ENCODE data around the gene EIF3B. TPM values are rescaled to one million over a fixed set of nuclear protein-coding genes. Genes with fewer than 3 reads are reported as not detected.
"Not testable (repeated sequence)": the region's sequence is repeated elsewhere in the genome, so short reads cannot be mapped to it uniquely, and the experiment has no call there.

EIF3B gene
- total RNA-seq, 2 donors from 2014 or later, result 94.0 to 150 TPM

- no peaks in the 10 kb centered on the region for H3K9me3 ChIP-seq
- H3K27me3 ChIP-seq (replicated peaks; ENCODE audit: insufficient read depth), result no peaks in the 10 kb centered on the region
- no peak for ATAC-seq (ENCODE audit: insufficient number of reproducible peaks, low FRiP score, low read depth)
- H3K27ac ChIP-seq, result no peak overlapping the region
- no peak for TF ChIP-seq CTCF (IDR thresholded peaks at IDR 0.05)
- DNase-seq (ENCODE audit: low spot score), result no peak
- peaks cover 6 to 8% of the 10 kb centered on the region in 2 donors for H3K4me1 ChIP-seq (ENCODE audit: control insufficient read depth in 1 of 2, low read depth in 2 of 2)
- H3K4me3 ChIP-seq, result no peak overlapping the region
- H3K36me3 ChIP-seq, result no peaks in the 10 kb centered on the region
These were observed 42.2 kb upstream of the EIF3B start for GRCh38 chr7:2312267-2312929.

DNA sequence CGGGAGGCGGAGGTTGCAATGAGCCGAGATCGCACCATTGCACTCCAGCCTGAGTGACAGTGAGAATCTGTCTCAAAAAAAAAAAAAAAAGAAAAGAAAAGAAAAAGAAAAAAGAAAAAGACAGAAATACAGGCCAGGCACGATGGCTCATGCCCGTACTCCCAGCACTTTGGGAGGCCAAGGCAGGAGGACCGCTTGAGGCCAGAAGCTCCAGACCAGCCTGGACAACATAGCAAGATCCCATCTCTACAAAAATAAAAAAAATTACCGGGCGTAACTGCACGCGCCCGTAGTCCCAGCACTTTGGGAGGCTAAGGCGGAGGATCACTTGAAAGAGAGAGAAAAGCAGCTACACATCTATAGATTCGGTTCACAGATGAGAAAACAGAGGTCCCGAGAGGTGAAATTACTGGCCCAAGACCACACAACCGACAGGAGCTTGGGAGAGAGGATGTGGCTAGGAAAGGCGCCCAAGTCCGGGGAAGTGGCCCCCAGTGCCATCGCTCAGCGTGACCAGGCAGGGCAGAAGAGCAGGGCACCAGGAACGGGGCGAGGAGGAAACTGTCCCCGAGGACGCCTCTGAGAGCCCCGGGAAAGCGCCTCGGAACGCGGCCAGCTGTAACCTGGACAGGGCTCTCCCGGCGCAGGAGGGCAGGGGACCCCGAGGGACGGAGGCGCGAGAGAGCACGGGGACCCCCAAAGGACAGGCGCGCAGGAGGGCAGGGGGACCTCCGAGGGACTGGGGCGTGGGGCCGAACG is 41.0 kb upstream of the EIF3B start:
- peaks cover 6 to 8% of the 10 kb centered on the region in 2 donors for H3K4me1 ChIP-seq (ENCODE audit: control insufficient read depth in 1 of 2, low read depth in 2 of 2)
- H3K36me3 ChIP-seq, result no peaks in the 10 kb centered on the region
- DNase-seq (ENCODE audit: low spot score), result peak; percentile 6
- H3K9me3 ChIP-seq, result no peaks in the 10 kb centered on the region
- peak overlapping the region in 1 of 2 donors; percentile 49 for H3K27ac ChIP-seq
- H3K4me3 ChIP-seq, result peak overlapping the region; percentile 98
- no peak for ATAC-seq (ENCODE audit: insufficient number of reproducible peaks, low FRiP score, low read depth)
- no peak for TF ChIP-seq CTCF (IDR thresholded peaks at IDR 0.05)
- H3K27me3 ChIP-seq (replicated peaks; ENCODE audit: insufficient read depth), result no peaks in the 10 kb centered on the region

GRCh38 chr7:2314209-2314955 is 40.2 kb upstream of the EIF3B start, which contains the start of gene SNX8:
Gene SNX8, minus strand, starts transcription at chr7:2314441. Its CDS starts 20 bp downstream, at chr7:2314421.
- Histone ChIP-seq H3K4me3 (peak within 1 kb of the TSS; percentile 98), H3K27ac (peak within 1 kb of the TSS in 1 of 2 donors; percentile 49), H3K27me3 (replicated peaks; ENCODE audit: insufficient read depth) (no peaks in the 10 kb centered on the region), H3K9me3 (no peaks in the 10 kb centered on the region), H3K4me1 (ENCODE audit: control insufficient read depth in 1 of 2, low read depth in 2 of 2) (peaks cover 6 to 8% of the 10 kb centered on the region in 2 donors), H3K36me3 (no peaks in the 10 kb centered on the region)
- peak; percentile 89 for ATAC-seq (ENCODE audit: insufficient number of reproducible peaks, low FRiP score, low read depth)
- no peak for TF ChIP-seq CTCF (IDR thresholded peaks at IDR 0.05)
- DNase-seq (ENCODE audit: low spot score), result peak; percentile 67

GRCh38 chr7:2314956-2315530 is 39.6 kb upstream of the EIF3B start:
- ATAC-seq (ENCODE audit: insufficient number of reproducible peaks, low FRiP score, low read depth); H3K36me3 ChIP-seq; DNase-seq (ENCODE audit: low spot score); H3K27ac ChIP-seq; H3K27me3 ChIP-seq (replicated peaks; ENCODE audit: insufficient read depth); H3K9me3 ChIP-seq; H3K4me1 ChIP-seq (ENCODE audit: control insufficient read depth in 1 of 2, low read depth in 2 of 2): not testable (repeated sequence)
- peak overlapping the region; percentile 98 for H3K4me3 ChIP-seq

DNA sequence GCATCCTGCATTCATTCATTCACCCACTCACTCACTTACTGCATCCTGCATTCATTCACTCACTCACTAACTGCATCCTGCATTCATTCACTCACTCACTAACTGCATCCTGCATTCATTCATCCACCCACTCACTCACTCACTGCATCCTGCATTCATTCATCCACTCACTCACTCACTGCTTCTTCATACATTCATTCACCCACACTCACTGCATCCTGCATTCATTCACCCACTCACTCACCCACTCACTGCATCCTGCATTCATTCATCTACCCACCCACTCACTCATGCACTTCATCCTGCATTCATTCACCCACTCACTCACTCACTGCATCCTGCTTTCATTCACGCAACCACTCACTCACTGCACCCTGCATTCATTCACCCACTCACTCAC is 38.8 kb upstream of the EIF3B start:
- ATAC-seq (ENCODE audit: insufficient number of reproducible peaks, low FRiP score, low read depth) (no peak), DNase-seq (ENCODE audit: low spot score) (no peak)
- Histone ChIP-seq H3K9me3 (no peaks in the 10 kb centered on the region), H3K27ac (no peak overlapping the region), H3K27me3 (replicated peaks; ENCODE audit: insufficient read depth) (no peaks in the 10 kb centered on the region), H3K4me3 (no peak overlapping the region), H3K4me1 (ENCODE audit: control insufficient read depth in 1 of 2, low read depth in 2 of 2) (peaks cover 6 to 8% of the 10 kb centered on the region in 2 donors), H3K36me3 (no peaks in the 10 kb centered on the region)
- TF ChIP-seq CTCF (IDR thresholded peaks at IDR 0.05), result no peak

Measured in thoracic aorta (tissue), 2 donors.